DOHH2 (cell line): ENCODE data around the gene ELF1.

Source experiments
- H3F3A ChIP-seq: fragments of 200-600 bp; sonication (generic), shearing (Covaris generic); 2 replicates; pipeline ENCODE4 v1.6.0; 2016; ENCODE audit warnings: antibody characterized with exemption, mild to moderate bottlenecking; ENCODE audit not compliant: control insufficient read depth, insufficient read depth
- H3K27ac ChIP-seq: fragments of 200-600 bp; sonication (generic); 2 replicates; pipeline ENCODE4 v1.5.1; 2014; ENCODE audit warnings: low read depth, mild to moderate bottlenecking, low read length, moderate library complexity
- H3K27me3 ChIP-seq: fragments of 200-600 bp; sonication (generic); 2 replicates; pipeline ENCODE4 v1.6.1; 2014; ENCODE audit warnings: mild to moderate bottlenecking, low read length, mixed read lengths; ENCODE audit not compliant: control insufficient read depth
- H3K36me3 ChIP-seq: fragments of 200-600 bp; sonication (generic); 2 replicates; pipeline ENCODE4 v1.6.1; 2014; ENCODE audit warnings: mild to moderate bottlenecking, low read length, moderate library complexity, mixed read lengths; ENCODE audit not compliant: control insufficient read depth
- H3K4me1 ChIP-seq: fragments of 200-600 bp; sonication (generic); 2 replicates; pipeline ENCODE4 v1.6.1; 2014; ENCODE audit warnings: mild to moderate bottlenecking, low read length, mixed read lengths; ENCODE audit not compliant: control insufficient read depth
- H3K4me2 ChIP-seq: fragments of 200-600 bp; sonication (generic); 2 replicates; pipeline ENCODE4 v1.6.0; 2014; ENCODE audit warnings: mild to moderate bottlenecking, low read length, moderate library complexity
- H3K4me3 ChIP-seq: fragments of 200-600 bp; sonication (generic); 2 replicates; pipeline ENCODE4 v1.5.1; 2014; ENCODE audit warnings: mild to moderate bottlenecking, low read length, mixed read lengths
- H3K79me2 ChIP-seq: fragments of 200-600 bp; sonication (generic); 2 replicates; pipeline ENCODE4 v1.6.1; 2014; ENCODE audit warnings: mild to moderate bottlenecking, low read length, mixed read lengths; ENCODE audit not compliant: control insufficient read depth
- H3K9me2 ChIP-seq: fragments of 200-600 bp; sonication (generic); replicated peaks from 2 replicates; pipeline ENCODE4 v1.6.1; 2014; ENCODE audit warnings: mild to moderate bottlenecking, low read length, mixed read lengths; ENCODE audit not compliant: control insufficient read depth
- H3K9me3 ChIP-seq: fragments of 200-600 bp; sonication (generic); 2 replicates; pipeline ENCODE4 v1.6.1; 2014; ENCODE audit warnings: antibody characterized with exemption, low read length, mixed read lengths; ENCODE audit not compliant: control insufficient read depth, insufficient read depth
- H4K20me1 ChIP-seq: fragments of 200-600 bp; sonication (generic); 2 replicates; pipeline ENCODE4 v1.6.0; 2014; ENCODE audit warnings: low read depth, mild to moderate bottlenecking, antibody characterized with exemption, low read length, moderate library complexity; ENCODE audit not compliant: control insufficient read depth, insufficient read depth
- EZH2phosphoT487 ChIP-seq: fragments of 200-600 bp; sonication (generic); IDR thresholded peaks from 2 replicates; pipeline ENCODE4 v1.6.1; 2017; ENCODE audit warnings: borderline replicate concordance, mild to moderate bottlenecking, antibody characterized with exemption, low read length, moderate library complexity, mixed read lengths
- TF ChIP-seq, protein P1 (sequence below): fragments of 200-600 bp; sonication (generic); IDR thresholded peaks from one replicate; pipeline ENCODE4 v1.5.1; 2014; ENCODE audit warnings: antibody characterized with exemption, mild to moderate bottlenecking, low read depth, low read length; ENCODE audit not compliant: poor library complexity, severe bottlenecking

Gene ELF1

DNA sequence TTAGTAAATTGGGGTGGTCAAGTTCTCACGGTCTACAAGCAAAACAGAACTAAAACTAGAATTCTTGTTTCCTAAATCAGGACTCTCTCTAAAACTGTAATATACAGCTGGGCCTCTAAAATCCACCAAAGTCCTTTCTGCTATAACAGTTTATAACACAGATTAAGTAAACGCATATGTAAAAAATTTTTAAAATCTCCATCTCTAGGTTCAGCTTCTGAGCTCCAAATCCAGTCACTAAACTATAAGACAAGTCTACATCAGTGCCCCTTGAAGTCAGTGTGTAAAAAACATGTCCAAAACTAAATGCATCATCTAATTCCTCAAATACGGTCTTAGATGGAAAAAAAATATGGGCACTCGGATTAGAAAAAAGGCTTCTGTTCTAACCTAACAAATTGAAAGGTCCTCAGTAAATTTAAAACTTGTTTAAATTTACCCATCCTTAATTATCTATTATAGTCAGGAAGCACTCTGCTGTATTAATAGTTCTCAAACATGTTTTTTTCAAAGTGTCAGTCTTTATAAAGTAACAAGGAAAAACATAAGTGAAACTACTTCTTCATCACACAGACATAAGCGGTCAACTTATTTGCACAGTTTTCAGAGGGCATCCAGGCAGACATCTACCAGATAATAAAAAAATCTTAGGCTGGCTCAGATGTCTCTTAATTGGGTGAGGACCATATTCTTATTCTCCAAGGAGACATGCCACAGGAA lies 33.6 kb downstream of the ELF1 start:
- Histone ChIP-seq H3K79me2 (peaks cover 100% of the 10 kb centered on the region), H3K27ac (peak overlapping the region; percentile 84), H3K4me2 (peak overlapping the region; percentile 64), H3K4me1 (peaks cover 77% of the 10 kb centered on the region), H4K20me1 (peaks cover 4% of the 10 kb centered on the region), H3K4me3 (peak overlapping the region; percentile 73), H3K9me3 (no peaks in the 10 kb centered on the region), H3K27me3 (no peaks in the 10 kb centered on the region), H3K9me2 (no peaks in the 10 kb centered on the region), H3K36me3 (peaks cover 69% of the 10 kb centered on the region), H3F3A (peaks cover 73% of the 10 kb centered on the region)
- TF ChIP-seq EZH2phosphoT487: no peak
- TF ChIP-seq, protein P1, sequence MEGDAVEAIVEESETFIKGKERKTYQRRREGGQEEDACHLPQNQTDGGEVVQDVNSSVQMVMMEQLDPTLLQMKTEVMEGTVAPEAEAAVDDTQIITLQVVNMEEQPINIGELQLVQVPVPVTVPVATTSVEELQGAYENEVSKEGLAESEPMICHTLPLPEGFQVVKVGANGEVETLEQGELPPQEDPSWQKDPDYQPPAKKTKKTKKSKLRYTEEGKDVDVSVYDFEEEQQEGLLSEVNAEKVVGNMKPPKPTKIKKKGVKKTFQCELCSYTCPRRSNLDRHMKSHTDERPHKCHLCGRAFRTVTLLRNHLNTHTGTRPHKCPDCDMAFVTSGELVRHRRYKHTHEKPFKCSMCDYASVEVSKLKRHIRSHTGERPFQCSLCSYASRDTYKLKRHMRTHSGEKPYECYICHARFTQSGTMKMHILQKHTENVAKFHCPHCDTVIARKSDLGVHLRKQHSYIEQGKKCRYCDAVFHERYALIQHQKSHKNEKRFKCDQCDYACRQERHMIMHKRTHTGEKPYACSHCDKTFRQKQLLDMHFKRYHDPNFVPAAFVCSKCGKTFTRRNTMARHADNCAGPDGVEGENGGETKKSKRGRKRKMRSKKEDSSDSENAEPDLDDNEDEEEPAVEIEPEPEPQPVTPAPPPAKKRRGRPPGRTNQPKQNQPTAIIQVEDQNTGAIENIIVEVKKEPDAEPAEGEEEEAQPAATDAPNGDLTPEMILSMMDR: no peak

DNA sequence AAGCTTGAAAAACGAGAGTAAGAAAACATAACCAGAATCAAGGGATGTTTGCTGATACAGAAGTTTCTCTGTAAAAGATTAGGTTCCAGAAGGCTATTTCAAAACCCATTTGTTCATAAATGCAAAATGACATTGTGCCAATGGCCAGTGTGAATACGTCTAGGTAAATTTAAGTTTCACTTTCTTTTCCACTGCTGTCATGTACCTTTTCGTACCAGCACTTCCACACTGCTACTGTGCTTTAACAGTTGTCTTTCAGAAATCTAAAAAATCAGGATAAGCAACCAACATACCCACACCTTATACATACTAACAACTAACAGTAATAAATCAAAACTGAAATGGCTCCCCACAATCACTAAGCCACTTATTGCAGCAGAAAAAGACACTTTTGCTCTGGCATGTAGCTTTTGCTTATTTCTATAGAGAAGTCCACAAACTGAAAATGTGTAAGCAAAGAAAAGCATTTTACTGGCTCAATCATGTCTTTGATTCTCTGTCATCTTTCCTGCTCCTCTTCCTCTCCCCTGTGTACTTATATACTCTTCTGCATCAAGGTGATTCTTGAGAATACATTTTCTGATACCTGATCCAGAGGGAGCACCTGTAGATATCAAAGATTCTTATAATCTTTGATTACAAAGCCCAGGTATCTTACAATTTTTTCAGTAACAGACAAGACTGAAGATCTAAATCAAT lies 34.3 kb downstream of the ELF1 start:
- Histone ChIP-seq H3K9me2 (no peaks in the 10 kb centered on the region), H3K4me3 (peak overlapping the region; percentile 73), H3K9me3 (no peaks in the 10 kb centered on the region), H3K79me2 (peaks cover 100% of the 10 kb centered on the region), H3K27ac (peak overlapping the region; percentile 84), H3K27me3 (no peaks in the 10 kb centered on the region), H3K4me2 (peak overlapping the region; percentile 64), H3F3A (peaks cover 67% of the 10 kb centered on the region), H4K20me1 (peaks cover 10% of the 10 kb centered on the region), H3K36me3 (peaks cover 70% of the 10 kb centered on the region), H3K4me1 (peaks cover 69% of the 10 kb centered on the region)
- TF ChIP-seq, protein P1: no peak
- TF ChIP-seq EZH2phosphoT487: no peak

DNA sequence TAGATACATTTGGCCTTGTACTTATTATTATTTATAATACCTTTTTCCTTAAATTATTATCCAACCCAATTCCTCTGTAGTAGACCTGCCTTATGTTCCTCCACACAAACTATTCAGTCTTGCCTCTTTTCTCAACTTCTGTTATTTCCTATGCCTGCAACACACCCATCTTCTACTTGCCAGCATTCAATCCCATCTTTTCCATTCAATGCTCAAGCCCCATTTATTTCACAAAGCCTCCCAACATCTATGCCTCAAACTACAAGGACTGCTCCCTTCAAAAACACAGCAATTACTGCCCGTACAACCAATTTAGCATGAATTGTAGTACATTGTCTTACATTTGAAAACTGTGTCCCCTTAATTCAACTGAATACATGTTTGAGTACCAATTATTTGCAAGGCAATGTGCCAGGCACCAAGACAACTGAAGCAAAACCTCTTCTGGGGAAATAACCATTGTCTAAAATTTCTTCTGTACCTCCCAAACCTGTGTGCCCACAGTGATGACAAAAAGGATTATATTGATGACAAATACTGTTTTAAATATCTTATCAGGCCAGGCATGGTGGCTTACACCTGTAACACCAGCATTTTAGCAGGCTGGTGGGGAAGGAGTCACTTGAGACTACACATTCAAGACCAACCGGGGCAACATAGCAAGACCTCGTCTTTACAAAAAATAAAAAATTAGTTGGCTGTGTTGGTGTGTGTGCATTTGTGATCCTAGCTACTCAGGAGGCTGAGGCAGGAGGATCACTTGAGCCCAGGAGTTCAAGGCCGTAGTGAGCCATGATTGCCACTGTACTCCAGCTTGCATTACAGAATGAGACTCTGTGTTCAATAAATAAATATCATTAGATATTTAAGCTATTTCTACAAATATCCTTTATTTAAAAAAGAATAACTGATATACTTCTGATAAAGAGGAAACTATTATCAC lies 35.1 kb downstream of the ELF1 start:
- H3K27ac ChIP-seq: peak overlapping the region; percentile 84
- H4K20me1 ChIP-seq: peaks cover 17% of the 10 kb centered on the region
- peaks cover 72% of the 10 kb centered on the region for H3K36me3 ChIP-seq
- no peak for TF ChIP-seq EZH2phosphoT487
- TF ChIP-seq, protein P1: no peak
- H3F3A ChIP-seq: peaks cover 59% of the 10 kb centered on the region
- no peaks in the 10 kb centered on the region for H3K27me3 ChIP-seq
- no peaks in the 10 kb centered on the region for H3K9me3 ChIP-seq
- H3K4me2 ChIP-seq: peak overlapping the region; percentile 64
- peak overlapping the region; percentile 73 for H3K4me3 ChIP-seq
- peaks cover 65% of the 10 kb centered on the region for H3K4me1 ChIP-seq
- peaks cover 100% of the 10 kb centered on the region for H3K79me2 ChIP-seq
- no peaks in the 10 kb centered on the region for H3K9me2 ChIP-seq
